Measurements from ENCODE around the gene PCOLCE2.

- TF ChIP-seq CTCF (IDR thresholded peaks at IDR 0.05 in 2 of 3, conservative IDR thresholded peaks at IDR 0.05 in 1 of 3; ENCODE audit: borderline replicate concordance in 1 of 3, insufficient read depth in 1 of 3, low read depth in 2 of 3, low read length in 2 of 3), result no peak
- TF ChIP-seq ZNF274 (IDR thresholded peaks at IDR 0.05; ENCODE audit: low read depth, low read length), result no peak
- no peak for TF ChIP-seq JUND (IDR thresholded peaks at IDR 0.05)
- TF ChIP-seq MAX (IDR thresholded peaks at IDR 0.05), result no peak
- no peak for TF ChIP-seq POLR2A (IDR thresholded peaks at IDR 0.05; ENCODE audit: borderline replicate concordance, extremely low read depth, insufficient read depth, insufficient read length)
These were observed 92.1 kb downstream of the PCOLCE2 start for GRCh38 chr3:142796823-142797222.

Data from HCT116 (cell line).